GM12801 (cell line): ENCODE data around the gene AVPR2.

ENCODE experiments used
- TF ChIP-seq, protein P1 (sequence below): IDR thresholded peaks from one replicate; pipeline ENCODE4 v1.5.1; 2011; ENCODE audit warnings: control low read depth; ENCODE audit not compliant: insufficient read length; ENCODE audit errors: extremely low read depth

Gene AVPR2

GRCh38 chrX:153921070-153921469, 16.6 kb downstream of the AVPR2 start:
- TF ChIP-seq, protein P1, sequence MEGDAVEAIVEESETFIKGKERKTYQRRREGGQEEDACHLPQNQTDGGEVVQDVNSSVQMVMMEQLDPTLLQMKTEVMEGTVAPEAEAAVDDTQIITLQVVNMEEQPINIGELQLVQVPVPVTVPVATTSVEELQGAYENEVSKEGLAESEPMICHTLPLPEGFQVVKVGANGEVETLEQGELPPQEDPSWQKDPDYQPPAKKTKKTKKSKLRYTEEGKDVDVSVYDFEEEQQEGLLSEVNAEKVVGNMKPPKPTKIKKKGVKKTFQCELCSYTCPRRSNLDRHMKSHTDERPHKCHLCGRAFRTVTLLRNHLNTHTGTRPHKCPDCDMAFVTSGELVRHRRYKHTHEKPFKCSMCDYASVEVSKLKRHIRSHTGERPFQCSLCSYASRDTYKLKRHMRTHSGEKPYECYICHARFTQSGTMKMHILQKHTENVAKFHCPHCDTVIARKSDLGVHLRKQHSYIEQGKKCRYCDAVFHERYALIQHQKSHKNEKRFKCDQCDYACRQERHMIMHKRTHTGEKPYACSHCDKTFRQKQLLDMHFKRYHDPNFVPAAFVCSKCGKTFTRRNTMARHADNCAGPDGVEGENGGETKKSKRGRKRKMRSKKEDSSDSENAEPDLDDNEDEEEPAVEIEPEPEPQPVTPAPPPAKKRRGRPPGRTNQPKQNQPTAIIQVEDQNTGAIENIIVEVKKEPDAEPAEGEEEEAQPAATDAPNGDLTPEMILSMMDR, result no peak

DNA sequence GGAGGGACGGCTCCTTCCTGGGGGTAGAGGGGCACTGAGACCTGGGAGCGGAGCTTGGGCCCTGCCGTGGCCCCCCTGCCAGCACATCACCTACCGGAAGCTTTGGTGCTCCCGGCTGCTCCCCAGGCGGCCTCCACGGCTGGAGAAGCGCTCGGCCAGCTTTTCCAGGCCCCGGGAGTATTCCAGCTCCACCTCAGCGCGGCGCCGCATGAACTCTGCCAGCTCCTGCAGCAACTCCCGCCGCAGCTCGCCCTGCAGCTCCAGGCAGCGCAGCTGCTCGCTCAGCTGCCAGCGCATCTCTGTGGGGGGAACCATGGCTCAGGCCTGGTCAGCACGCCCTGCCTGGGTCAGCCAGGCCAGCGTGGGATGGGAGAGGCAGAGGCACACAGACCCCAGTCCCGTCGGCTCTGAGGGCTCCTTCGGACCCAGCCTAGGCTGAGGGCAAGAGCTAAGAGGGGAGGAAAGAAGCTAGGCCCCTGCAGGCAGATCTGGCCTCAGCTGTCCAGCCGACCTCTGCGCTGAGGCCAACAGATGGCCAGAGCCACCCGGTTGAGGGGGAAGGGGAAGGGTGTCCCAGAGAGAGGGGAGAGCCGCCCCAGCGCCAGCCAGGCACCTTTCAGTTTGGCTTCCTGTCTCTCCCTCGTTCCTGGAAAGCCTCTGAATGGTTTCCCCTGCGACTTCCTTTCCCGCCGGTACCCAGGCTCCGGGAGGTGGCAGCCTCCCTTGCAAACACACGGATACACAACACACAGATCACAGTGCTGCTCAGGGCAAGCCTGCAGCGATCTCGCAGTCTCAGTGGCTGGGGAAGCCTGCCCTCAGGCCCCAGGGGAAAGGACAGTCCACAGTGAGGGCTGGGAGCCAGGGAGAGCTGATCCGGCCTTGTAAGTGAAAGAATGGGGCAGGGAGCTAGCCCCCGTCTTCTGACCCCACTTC, 17.3 kb downstream of the AVPR2 start:
- TF ChIP-seq, protein P1, result no peak

DNA sequence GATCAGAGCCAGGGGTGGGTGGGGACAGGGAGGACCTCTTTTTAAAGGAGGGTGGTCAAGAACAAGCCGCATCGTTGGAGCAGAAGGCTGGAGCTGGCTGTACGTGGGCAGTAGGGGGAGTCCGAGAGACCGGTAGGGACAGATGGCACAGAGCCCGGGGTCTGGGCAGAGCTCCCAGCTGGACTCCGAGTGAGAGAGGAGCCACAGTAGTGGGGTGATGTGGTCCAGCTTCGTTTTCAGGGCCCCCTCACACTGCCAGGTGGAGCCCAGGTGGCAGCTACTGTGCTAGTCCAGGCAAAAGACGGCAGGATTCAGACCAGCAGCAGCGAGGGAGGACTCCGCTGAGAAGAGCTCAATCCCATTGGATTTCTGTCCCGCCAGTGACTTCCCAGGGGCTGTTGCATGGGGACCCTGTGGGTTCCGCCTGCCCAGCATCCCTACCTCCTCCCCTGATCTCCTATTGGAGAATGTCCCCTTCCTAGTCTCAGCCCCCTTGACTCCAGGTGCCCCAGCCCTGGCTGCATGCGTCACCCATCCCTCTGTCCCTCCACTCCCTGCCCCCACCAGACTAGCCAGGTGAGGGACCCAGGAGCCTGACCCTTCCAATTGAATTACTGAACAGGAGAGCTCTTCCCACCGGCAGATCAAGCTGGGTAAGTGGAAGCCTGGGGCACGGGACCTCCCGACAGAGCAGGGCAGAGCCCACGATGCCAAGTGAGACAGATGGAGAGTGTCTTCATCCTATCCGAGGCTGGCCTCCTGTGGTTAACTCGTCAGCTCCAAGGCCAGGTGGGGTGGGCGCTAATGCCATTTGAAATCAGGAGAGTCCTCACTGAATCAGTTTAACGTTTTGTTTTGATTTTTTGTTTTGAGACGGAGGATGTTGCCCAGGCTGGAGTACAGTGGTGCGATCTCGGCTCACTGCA, 18.7 kb downstream of the AVPR2 start:
- TF ChIP-seq, protein P1, result no peak

DNA sequence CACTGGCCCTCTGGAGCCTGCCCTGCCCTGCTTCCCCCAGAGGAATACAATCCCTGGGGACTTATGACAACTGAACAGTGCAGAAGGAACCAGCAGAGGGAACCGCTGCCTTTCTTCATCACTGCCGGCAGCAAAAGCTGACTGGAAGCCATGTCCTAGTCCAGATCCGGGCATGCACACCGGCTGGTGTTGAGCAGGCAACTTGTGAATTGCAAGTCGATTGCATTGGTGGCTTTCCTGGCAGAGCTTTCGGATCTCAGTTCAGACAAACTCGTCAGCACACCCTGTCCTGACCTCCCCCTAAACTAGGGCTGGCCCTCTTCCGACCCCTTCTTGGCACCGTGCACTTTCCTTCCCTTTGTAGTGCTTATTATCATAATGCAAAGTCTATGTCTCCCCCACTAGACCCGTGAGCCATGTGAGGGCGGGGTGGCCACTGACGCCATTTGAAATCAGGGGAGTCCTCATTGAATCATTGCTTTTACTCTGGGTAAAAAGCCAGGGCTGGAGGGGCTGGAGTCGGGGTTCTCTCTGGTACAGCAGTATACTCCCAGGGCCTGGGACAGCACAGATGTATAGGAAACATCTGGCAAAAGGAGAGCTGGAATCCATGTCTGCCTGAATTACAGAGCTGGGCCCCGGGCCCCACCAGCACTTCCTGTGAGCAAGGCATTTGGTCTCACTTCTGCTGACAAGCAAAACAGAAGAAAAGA, 19.8 kb downstream of the AVPR2 start:
- TF ChIP-seq, protein P1, result no peak

DNA sequence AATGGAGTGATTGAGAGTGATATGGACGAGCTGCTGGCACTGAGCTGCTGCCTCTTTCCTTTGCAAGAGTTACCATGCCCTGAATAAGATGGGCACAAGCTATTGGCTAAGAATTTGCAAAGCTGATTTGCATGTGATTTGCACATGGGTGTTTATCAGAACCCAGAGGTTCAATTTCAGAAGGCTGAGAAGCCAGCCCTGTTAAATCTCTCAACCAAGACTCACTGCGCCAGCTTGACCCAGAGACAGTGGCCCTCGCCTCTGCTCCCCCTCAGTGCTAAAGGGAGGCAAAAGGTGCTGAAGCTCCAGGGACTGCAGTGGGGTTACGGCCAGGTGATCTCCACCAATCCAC, 20.9 kb downstream of the AVPR2 start:
- TF ChIP-seq, protein P1, result no peak

DNA sequence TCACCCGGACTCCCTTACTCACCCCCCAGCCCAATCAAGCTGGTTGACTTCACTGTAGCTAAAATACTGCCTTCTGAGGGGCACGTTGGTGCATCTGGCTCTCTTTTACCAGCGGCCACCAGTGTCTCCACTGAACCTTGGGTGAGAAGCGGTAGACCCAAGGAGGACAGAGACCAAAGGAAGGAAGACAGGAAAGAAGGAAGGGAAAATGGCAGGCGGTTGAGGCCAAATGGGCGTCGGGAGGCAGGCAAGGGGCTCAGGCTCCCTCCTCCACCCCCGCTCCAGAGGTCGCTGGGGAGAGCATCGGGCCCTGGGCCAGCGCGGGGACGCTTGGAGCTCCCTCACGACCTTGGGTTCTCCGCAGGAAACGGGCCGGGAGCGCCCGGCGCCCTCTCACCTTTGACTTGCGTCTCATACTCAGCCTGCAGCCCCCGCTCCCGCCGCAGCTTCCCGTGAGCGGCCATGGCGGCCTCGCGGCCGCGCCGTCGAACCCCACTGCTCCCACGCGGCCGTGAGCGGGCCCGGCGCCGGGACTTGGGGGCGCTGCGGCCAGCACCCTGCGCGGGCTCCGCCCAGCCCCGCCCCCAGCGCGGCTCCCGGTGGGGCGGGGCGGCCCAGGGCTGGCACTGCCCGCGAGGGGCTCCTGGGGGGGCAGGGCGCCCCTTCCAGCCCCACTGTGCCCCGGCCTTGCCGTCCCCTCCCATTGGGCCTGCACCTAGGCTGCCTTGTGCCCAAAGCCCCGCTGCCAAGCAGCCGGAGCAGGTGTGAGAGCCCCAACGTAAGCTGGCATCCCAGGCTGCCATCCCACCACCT, 21.5 kb downstream of the AVPR2 start, which contains the start of gene ARHGAP4:
TSS of gene ARHGAP4 (minus strand) at position 526 of the 813 bp plus-strand sequence. CDS start at position 464, 62 bp downstream.
- TF ChIP-seq, protein P1, result no peak
